IMR-90 (cell line): ENCODE data around the gene MTPN. TPM values are rescaled to one million over a fixed set of nuclear protein-coding genes. Genes with fewer than 3 reads are reported as not detected.

Experiments
- ATAC-seq: fragments of 200-7000 bp; cut with Tn5 transposase; 2 replicates; pipeline ENCODE4 v1.9.1; 2020; ENCODE audit warnings: low read depth, mild to moderate bottlenecking, moderate library complexity
- BruUV-seq: library from RNA; stranded (reverse); fragments of 400-500 nt; replicated peaks from 2 replicates; lab custom pipeline; 2021; lab: Mats Ljungman, UMichigan
- CTCF ChIA-PET: fragments of 300-600 bp; formaldehyde crosslinking; extraction: SDS; loops from one replicate; lab custom pipeline; 2021; ENCODE audit warnings: antibody characterized with exemption; lab: Yijun Ruan, JAX
- POLR2A ChIA-PET: fragments of 300-600 bp; sonication (Branson Sonifier 250); formaldehyde crosslinking; loops from one replicate; lab custom pipeline; 2022; ENCODE audit warnings: antibody characterized with exemption; ENCODE audit not compliant: unreplicated experiment; lab: Charles Lee
- DNase-seq: peaks from one replicate; pipeline ENCODE4 v3.0.0; 2013
- H2AFZ ChIP-seq: replicated peaks from 2 replicates; pipeline ENCODE3; 2013; ENCODE audit warnings: low read length, mild to moderate bottlenecking; ENCODE audit not compliant: poor library complexity
- H2AK5ac ChIP-seq: 2 replicates; pipeline ENCODE4 v1.6.1; 2013; ENCODE audit warnings: low read depth, low read length, inconsistent platforms
- H2AK9ac ChIP-seq: replicated peaks from 2 replicates; pipeline ENCODE3; 2013; ENCODE audit warnings: mild to moderate bottlenecking, low read depth, low read length, moderate library complexity; ENCODE audit not compliant: poor library complexity
- H2BK120ac ChIP-seq: 2 replicates; pipeline ENCODE4 v1.6.1; 2013; ENCODE audit warnings: low read depth, low read length, inconsistent platforms
- H2BK15ac ChIP-seq: 3 replicates; pipeline ENCODE4 v1.6.1; 2013; ENCODE audit warnings: low read depth, low read length, inconsistent platforms
- H2BK20ac ChIP-seq: 2 replicates; pipeline ENCODE4 v1.6.1; 2013; ENCODE audit warnings: low read depth, mild to moderate bottlenecking, inconsistent platforms, low read length, moderate library complexity
- H2BK5ac ChIP-seq: 2 replicates; pipeline ENCODE4 v1.6.1; 2013; ENCODE audit warnings: mild to moderate bottlenecking, low read depth, low read length, inconsistent platforms; ENCODE audit not compliant: poor library complexity, severe bottlenecking
- H3K14ac ChIP-seq: replicated peaks from 2 replicates; pipeline ENCODE4 v1.6.1; 2013; ENCODE audit warnings: low read depth, low read length, inconsistent platforms
- H3K18ac ChIP-seq: 2 replicates; pipeline ENCODE4 v1.6.1; 2013; ENCODE audit warnings: low read depth, low read length, control low read depth
- H3K23ac ChIP-seq: 2 replicates; pipeline ENCODE4 v1.6.1; 2013; ENCODE audit warnings: low read depth, low read length, inconsistent platforms
- H3K27ac ChIP-seq: 2 replicates; pipeline ENCODE4 v1.5.1; 2013; ENCODE audit warnings: mild to moderate bottlenecking, control low read depth, low read length; ENCODE audit not compliant: insufficient read depth
- H3K27me3 ChIP-seq: 2 replicates; pipeline ENCODE4 v1.6.1; 2013; ENCODE audit warnings: low read length; ENCODE audit not compliant: control insufficient read depth, insufficient read depth
- H3K36me3 ChIP-seq: 2 replicates; pipeline ENCODE4 v1.6.1; 2013; ENCODE audit warnings: low read length, mixed read lengths; ENCODE audit not compliant: control insufficient read depth, insufficient read depth
- H3K4ac ChIP-seq: 2 replicates; pipeline ENCODE4 v1.6.1; 2013; ENCODE audit warnings: low read depth, low read length, inconsistent platforms
- H3K4me1 ChIP-seq: 2 replicates; pipeline ENCODE4 v1.6.1; 2013; ENCODE audit warnings: low read length, mixed read lengths; ENCODE audit not compliant: control insufficient read depth, insufficient read depth
- H3K4me2 ChIP-seq: 2 replicates; pipeline ENCODE4 v1.6.1; 2013; ENCODE audit warnings: low read depth, mild to moderate bottlenecking, control low read depth, low read length, moderate library complexity
- H3K4me3 ChIP-seq: 2 replicates; pipeline ENCODE4 v1.5.1; 2013; ENCODE audit warnings: low read depth, mild to moderate bottlenecking, control low read depth, low read length, moderate library complexity; ENCODE audit not compliant: insufficient read depth
- H3K56ac ChIP-seq: 2 replicates; pipeline ENCODE4 v1.6.1; 2013; ENCODE audit warnings: low read length, inconsistent platforms; ENCODE audit not compliant: insufficient read depth; ENCODE audit errors: extremely low read depth
- H3K79me1 ChIP-seq, 2 experiments: 2 replicates each; pipeline ENCODE4 v1.6.1; 2013; ENCODE audit warnings: low read length in 2 of 2, inconsistent platforms in 1 of 2, low read depth in 1 of 2
- H3K9ac ChIP-seq: 2 replicates; pipeline ENCODE4 v1.6.1; 2013; ENCODE audit warnings: low read depth, low read length, control low read depth
- H3K9me1 ChIP-seq: 2 replicates; pipeline ENCODE4 v1.6.1; 2013; ENCODE audit warnings: low read length, inconsistent platforms; ENCODE audit not compliant: insufficient read depth
- H3K9me3 ChIP-seq: 2 replicates; pipeline ENCODE4 v1.6.1; 2013; ENCODE audit warnings: low read length; ENCODE audit not compliant: control insufficient read depth, insufficient read depth
- H4K20me1 ChIP-seq: 2 replicates; pipeline ENCODE4 v1.6.1; 2013; ENCODE audit warnings: low read length, inconsistent platforms; ENCODE audit not compliant: insufficient read depth
- H4K5ac ChIP-seq: 2 replicates; pipeline ENCODE4 v1.6.1; 2013; ENCODE audit warnings: mild to moderate bottlenecking, low read depth, low read length, control low read depth
- H4K8ac ChIP-seq, 2 experiments: 2 replicates each; pipeline ENCODE4 v1.6.1; 2013; ENCODE audit warnings: low read depth in 2 of 2, low read length in 2 of 2, control low read depth in 1 of 2, inconsistent platforms in 1 of 2
- H4K91ac ChIP-seq: 2 replicates; pipeline ENCODE4 v1.6.1; 2013; ENCODE audit warnings: low read depth, low read length, inconsistent platforms; ENCODE audit not compliant: insufficient read depth
- BHLHE40 ChIP-seq: fragments of 150-350 bp; IDR thresholded peaks from 2 replicates; pipeline ENCODE4 v1.6.1; 2016; ENCODE audit warnings: mild to moderate bottlenecking, low read depth, low read length
- CEBPB ChIP-seq: IDR thresholded peaks from 2 replicates; pipeline ENCODE4 v1.6.1; 2012; ENCODE audit warnings: low read depth, low read length, improper control_type of control experiment
- CHD1 ChIP-seq: IDR thresholded peaks from 2 replicates; pipeline ENCODE4 v1.6.1; 2012; ENCODE audit warnings: low read depth, low read length, improper control_type of control experiment
- FOS ChIP-seq: fragments of 150-350 bp; IDR thresholded peaks from 2 replicates; pipeline ENCODE4 v1.6.1; 2016; ENCODE audit warnings: low read depth, low read length
- MAFK ChIP-seq: IDR thresholded peaks from 2 replicates; pipeline ENCODE4 v1.6.1; 2012; ENCODE audit warnings: low read depth, low read length, improper control_type of control experiment
- MXI1 ChIP-seq: IDR thresholded peaks from 2 replicates; pipeline ENCODE4 v1.6.1; 2012; ENCODE audit warnings: low read depth, mild to moderate bottlenecking, low read length, moderate library complexity, borderline replicate concordance
- NFE2L2 ChIP-seq: fragments of 150-350 bp; IDR thresholded peaks from 2 replicates; pipeline ENCODE4 v1.6.1; 2016; ENCODE audit warnings: low read depth, mild to moderate bottlenecking, low read length
- RAD21 ChIP-seq: IDR thresholded peaks from 2 replicates; pipeline ENCODE4 v1.6.1; 2012; ENCODE audit warnings: low read length, improper control_type of control experiment
- RCOR1 ChIP-seq: IDR thresholded peaks from 2 replicates; pipeline ENCODE4 v1.6.1; 2012; ENCODE audit warnings: mild to moderate bottlenecking, low read length, improper control_type of control experiment; ENCODE audit not compliant: insufficient replicate concordance
- RFX5 ChIP-seq: IDR thresholded peaks from 2 replicates; pipeline ENCODE4 v1.8.0; 2012; ENCODE audit warnings: low read depth, mild to moderate bottlenecking, low read length, moderate library complexity
- SMC3 ChIP-seq: fragments of 150-350 bp; IDR thresholded peaks from 2 replicates; pipeline ENCODE4 v1.6.1; 2016; ENCODE audit warnings: low read depth, mild to moderate bottlenecking, antibody characterized with exemption, low read length, moderate library complexity
- WGBS, 2 experiments: methylation state at CpG; one replicate each; pipeline versions ENCODE4 v1.1.5 to v1.1.7; 2013; ENCODE audit warnings: missing lambda C conversion rate in 2 of 2; ENCODE audit not compliant: insufficient read length in 1 of 2; ENCODE audit errors: extremely low coverage in 2 of 2; 5-methylcytosine and 5-hydroxymethylcytosine counted together
- dilution Hi-C: fragments of 300-500 bp; cut with HindIII; formaldehyde crosslinking; loops from one replicate; pipeline ENCODE4 v1.14.3; 2018; ENCODE audit warnings: low sequenced_read_pairs; ENCODE audit not compliant: unreplicated experiment
- in situ Hi-C: fragments of 300-500 bp; cut with MboI; formaldehyde crosslinking; loops from 3 replicates; pipeline ENCODE4 v1.14.3; 2019; ENCODE audit warnings: low sequenced_read_pairs, inconsistent platforms, mixed read lengths
- intact Hi-C: fragments of 100-400 bp; cut with micrococcal nuclease; formaldehyde crosslinking; loops from 2 replicates; pipeline ENCODE4 v1.10.0; 2022
- polyA plus RNA-seq, 3 experiments: library from polyadenylated mRNA; depleted of rRNA; stranded (reverse); fragments of >200 nt; gene quantifications; 2 replicates each; pipeline ENCODE4 v1.2.3, GENCODE V29; 2012; ENCODE audit warnings: low replicate concordance in 1 of 3
- total RNA-seq: library from RNA; depleted of rRNA; stranded (reverse); fragments of >200 nt; gene quantifications from 2 replicates; pipeline ENCODE4 v1.2.3, GENCODE V29; 2012
- TF ChIP-seq, protein P1 (sequence below): fragments of 150-350 bp; IDR thresholded peaks from 2 replicates; pipeline ENCODE4 v1.6.1; 2017; ENCODE audit warnings: mild to moderate bottlenecking, antibody characterized with exemption, low read length, low read depth
- TF ChIP-seq, protein P2 (sequence below): conservative IDR thresholded peaks from 2 replicates; pipeline ENCODE4 v1.5.1; 2012; ENCODE audit warnings: mild to moderate bottlenecking, low read depth, low read length, improper control_type of control experiment
- TF ChIP-seq, protein P3 (sequence below): fragments of 150-350 bp; IDR thresholded peaks from 2 replicates; pipeline ENCODE4 v1.6.1; 2016; ENCODE audit warnings: low read depth, mild to moderate bottlenecking, low read length, moderate library complexity, borderline replicate concordance

MTPN gene
- total and polyA plus RNA-seq, 2 of the 4 experiments (the other 2 are of a cell fraction): 58.8 to 94.4 TPM

DNA sequence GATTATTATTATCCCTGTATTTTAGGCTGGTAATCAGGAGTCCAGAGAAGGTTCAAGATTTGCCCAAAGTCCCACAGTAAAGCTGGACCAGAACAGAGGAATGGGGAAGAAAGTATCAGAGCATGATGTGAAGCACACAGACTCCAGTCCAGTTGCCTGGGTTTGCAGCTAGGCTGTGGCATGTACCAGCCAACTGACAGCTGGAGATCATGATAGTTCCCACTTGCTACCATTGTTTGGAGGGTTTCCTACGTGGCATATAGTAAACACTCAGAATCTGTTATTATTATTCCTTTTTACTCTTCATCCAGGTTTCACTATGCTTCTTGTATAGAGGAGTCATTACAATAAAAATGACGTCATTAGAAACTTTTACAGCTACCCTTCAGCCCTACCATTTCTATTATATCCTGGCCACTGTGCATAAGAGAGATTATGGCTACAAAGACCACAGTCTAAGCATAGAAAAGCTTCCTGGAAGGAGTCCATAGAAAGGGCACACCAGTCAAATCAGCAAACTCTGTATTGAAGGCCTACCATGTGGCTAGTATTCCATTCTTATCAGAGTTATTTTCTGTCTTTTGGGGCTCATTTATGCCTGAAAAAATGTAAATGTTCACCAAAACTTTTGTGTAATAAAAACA lies 66.6 kb downstream of the MTPN start:
- H2BK15ac ChIP-seq: no peak overlapping the region
- no peak overlapping the region for H4K5ac ChIP-seq
- no peak overlapping the region for H4K8ac ChIP-seq
- no peaks in the 10 kb centered on the region for H3K9me1 ChIP-seq
- ChIA-PET CTCF (interaction anchor here (0.6 kb wide), 1 partner anchor 13 kb away, joined by 4 read pairs; no protein-coding TSS in a partner anchor), POLR2A (no interaction called here)
- no peak for TF ChIP-seq CEBPB
- TF ChIP-seq RCOR1: no peak
- TF ChIP-seq MXI1: no peak
- TF ChIP-seq, protein P1, sequence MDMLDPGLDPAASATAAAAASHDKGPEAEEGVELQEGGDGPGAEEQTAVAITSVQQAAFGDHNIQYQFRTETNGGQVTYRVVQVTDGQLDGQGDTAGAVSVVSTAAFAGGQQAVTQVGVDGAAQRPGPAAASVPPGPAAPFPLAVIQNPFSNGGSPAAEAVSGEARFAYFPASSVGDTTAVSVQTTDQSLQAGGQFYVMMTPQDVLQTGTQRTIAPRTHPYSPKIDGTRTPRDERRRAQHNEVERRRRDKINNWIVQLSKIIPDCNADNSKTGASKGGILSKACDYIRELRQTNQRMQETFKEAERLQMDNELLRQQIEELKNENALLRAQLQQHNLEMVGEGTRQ: no peak
- TF ChIP-seq SMC3: no peak
- no peak for TF ChIP-seq NFE2L2
- no peak for TF ChIP-seq MAFK
- TF ChIP-seq, protein P2, sequence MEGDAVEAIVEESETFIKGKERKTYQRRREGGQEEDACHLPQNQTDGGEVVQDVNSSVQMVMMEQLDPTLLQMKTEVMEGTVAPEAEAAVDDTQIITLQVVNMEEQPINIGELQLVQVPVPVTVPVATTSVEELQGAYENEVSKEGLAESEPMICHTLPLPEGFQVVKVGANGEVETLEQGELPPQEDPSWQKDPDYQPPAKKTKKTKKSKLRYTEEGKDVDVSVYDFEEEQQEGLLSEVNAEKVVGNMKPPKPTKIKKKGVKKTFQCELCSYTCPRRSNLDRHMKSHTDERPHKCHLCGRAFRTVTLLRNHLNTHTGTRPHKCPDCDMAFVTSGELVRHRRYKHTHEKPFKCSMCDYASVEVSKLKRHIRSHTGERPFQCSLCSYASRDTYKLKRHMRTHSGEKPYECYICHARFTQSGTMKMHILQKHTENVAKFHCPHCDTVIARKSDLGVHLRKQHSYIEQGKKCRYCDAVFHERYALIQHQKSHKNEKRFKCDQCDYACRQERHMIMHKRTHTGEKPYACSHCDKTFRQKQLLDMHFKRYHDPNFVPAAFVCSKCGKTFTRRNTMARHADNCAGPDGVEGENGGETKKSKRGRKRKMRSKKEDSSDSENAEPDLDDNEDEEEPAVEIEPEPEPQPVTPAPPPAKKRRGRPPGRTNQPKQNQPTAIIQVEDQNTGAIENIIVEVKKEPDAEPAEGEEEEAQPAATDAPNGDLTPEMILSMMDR: no peak
- TF ChIP-seq RFX5: no peak
- no peak for TF ChIP-seq BHLHE40
- TF ChIP-seq, protein P3, sequence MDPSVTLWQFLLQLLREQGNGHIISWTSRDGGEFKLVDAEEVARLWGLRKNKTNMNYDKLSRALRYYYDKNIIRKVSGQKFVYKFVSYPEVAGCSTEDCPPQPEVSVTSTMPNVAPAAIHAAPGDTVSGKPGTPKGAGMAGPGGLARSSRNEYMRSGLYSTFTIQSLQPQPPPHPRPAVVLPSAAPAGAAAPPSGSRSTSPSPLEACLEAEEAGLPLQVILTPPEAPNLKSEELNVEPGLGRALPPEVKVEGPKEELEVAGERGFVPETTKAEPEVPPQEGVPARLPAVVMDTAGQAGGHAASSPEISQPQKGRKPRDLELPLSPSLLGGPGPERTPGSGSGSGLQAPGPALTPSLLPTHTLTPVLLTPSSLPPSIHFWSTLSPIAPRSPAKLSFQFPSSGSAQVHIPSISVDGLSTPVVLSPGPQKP: no peak
- no peak for TF ChIP-seq FOS
- no peak for TF ChIP-seq CHD1
- TF ChIP-seq RAD21: no peak
- no peak overlapping the region for H3K4me2 ChIP-seq
- no peaks in the 10 kb centered on the region for H3K36me3 ChIP-seq
- H2AK5ac ChIP-seq: no peak overlapping the region
- no peak overlapping the region for H3K18ac ChIP-seq
- no peak overlapping the region for H3K23ac ChIP-seq
- in situ Hi-C loops: no loop called here
- no peak overlapping the region for H3K4me3 ChIP-seq
- H3K4ac ChIP-seq: no peak overlapping the region
- H3K9ac ChIP-seq: no peak overlapping the region
- H3K14ac ChIP-seq: no peak overlapping the region
- no peaks in the 10 kb centered on the region for H3K4me1 ChIP-seq
- no peak overlapping the region for H2BK5ac ChIP-seq
- H4K91ac ChIP-seq: no peak overlapping the region
- no peak overlapping the region for H3K56ac ChIP-seq
- no peaks in the 10 kb centered on the region for H4K20me1 ChIP-seq
- intact Hi-C loops: no loop called here
- no peak overlapping the region for H2AFZ ChIP-seq
- H2BK20ac ChIP-seq: no peak overlapping the region
- WGBS, 2 experiments: no CpG with 5 or more reads among the region's 2 CpGs
- H2AK9ac ChIP-seq: no peak overlapping the region
- no peak overlapping the region for H3K27ac ChIP-seq
- dilution Hi-C loops: no loop called here
- no peaks in the 10 kb centered on the region for H3K79me1 ChIP-seq
- no peak overlapping the region for H2BK120ac ChIP-seq
- DNase-seq (no peak), ATAC-seq (no peak)
- no TSS peak for BruUV-seq
- H3K9me3 ChIP-seq: no peaks in the 10 kb centered on the region
- H3K27me3 ChIP-seq: no peaks in the 10 kb centered on the region
